Subcutaneous abdominal adipose tissue (tissue), 5 donors: ENCODE data around the gene PITPNB.

Experiments
- H3K27ac ChIP-seq: one replicate; pipeline ENCODE4 v1.7.0; 2013; ENCODE audit warnings: low read depth, mild to moderate bottlenecking, inconsistent platforms, low read length, moderate library complexity
- H3K27me3 ChIP-seq, 5 donors: one replicate each; pipeline ENCODE4 v1.7.0; 2013; ENCODE audit warnings: low read length in 5 of 5, inconsistent platforms in 1 of 5; ENCODE audit not compliant: control insufficient read depth in 5 of 5, insufficient read depth in 4 of 5
- H3K36me3 ChIP-seq, 5 donors: one replicate each; pipeline ENCODE4 v1.7.0; 2013; ENCODE audit warnings: low read length in 5 of 5; ENCODE audit not compliant: control insufficient read depth in 5 of 5, insufficient read depth in 5 of 5
- H3K4me1 ChIP-seq, 5 donors: one replicate each; pipeline ENCODE4 v1.7.0; 2013; ENCODE audit warnings: low read length in 5 of 5, mild to moderate bottlenecking in 3 of 5, moderate library complexity in 1 of 5; ENCODE audit not compliant: control insufficient read depth in 5 of 5, insufficient read depth in 5 of 5
- H3K4me3 ChIP-seq, 5 donors: one replicate each; pipeline ENCODE4 v1.7.0; 2013; ENCODE audit warnings: low read length in 5 of 5, low read depth in 1 of 5
- H3K9ac ChIP-seq, 5 donors: one replicate each; pipeline ENCODE4 v1.7.0; 2013; ENCODE audit warnings: low read length in 5 of 5, mild to moderate bottlenecking in 4 of 5, moderate library complexity in 3 of 5
- H3K9me3 ChIP-seq, 5 donors: one replicate each; pipeline ENCODE4 v1.7.0; 2013; ENCODE audit warnings: low read length in 5 of 5; ENCODE audit not compliant: control insufficient read depth in 5 of 5
- donor health status: healthy.
- donor health status: healthy.
- donor health status: healthy.
- donor health status: healthy.
- donor health status: healthy.

PITPNB gene

GRCh38 chr22:27948569-27948968 is 29.5 kb upstream of the PITPNB start:
- no peaks in the 10 kb centered on the region for H3K9me3 ChIP-seq
- H3K9ac ChIP-seq: no peak overlapping the region
- H3K27ac ChIP-seq: no peak overlapping the region
- no peaks in the 10 kb centered on the region for H3K27me3 ChIP-seq
- peaks cover 0 to 6% (median 0%) of the 10 kb centered on the region in 5 donors for H3K36me3 ChIP-seq
- peaks cover 0 to 17% (median 5%) of the 10 kb centered on the region in 5 donors for H3K4me1 ChIP-seq
- H3K4me3 ChIP-seq: no peak overlapping the region

GRCh38 chr22:27947448-27947847 is 28.4 kb upstream of the PITPNB start:
- H3K4me3 ChIP-seq: no peak overlapping the region
- no peaks in the 10 kb centered on the region for H3K9me3 ChIP-seq
- H3K36me3 ChIP-seq: peaks cover 0 to 6% (median 0%) of the 10 kb centered on the region in 5 donors
- no peak overlapping the region for H3K27ac ChIP-seq
- no peak overlapping the region for H3K9ac ChIP-seq
- no peaks in the 10 kb centered on the region for H3K27me3 ChIP-seq
- peaks cover 0 to 8% (median 5%) of the 10 kb centered on the region in 5 donors for H3K4me1 ChIP-seq

- Histone ChIP-seq H3K36me3 (peaks cover 0 to 3% (median 0%) of the 10 kb centered on the region in 5 donors), H3K9me3 (no peaks in the 10 kb centered on the region), H3K4me1 (no peaks in the 10 kb centered on the region), H3K27me3 (no peaks in the 10 kb centered on the region), H3K4me3 (no peak overlapping the region), H3K27ac (no peak overlapping the region), H3K9ac (no peak overlapping the region)
Observed at GRCh38 chr22:27941143-27941542, 22.1 kb upstream of the PITPNB start.

GRCh38 chr22:27937453-27937852 is 18.4 kb upstream of the PITPNB start:
- Histone ChIP-seq H3K27me3 (no peaks in the 10 kb centered on the region), H3K9ac (no peak overlapping the region), H3K27ac (no peak overlapping the region)

GRCh38 chr22:27935897-27936296 is 16.8 kb upstream of the PITPNB start:
- no peak overlapping the region for H3K4me3 ChIP-seq
- no peaks in the 10 kb centered on the region for H3K4me1 ChIP-seq
- H3K27me3 ChIP-seq: no peaks in the 10 kb centered on the region
- no peaks in the 10 kb centered on the region for H3K9me3 ChIP-seq
- H3K9ac ChIP-seq: no peak overlapping the region
- H3K27ac ChIP-seq: no peak overlapping the region
- peaks cover 0 to 4% (median 0%) of the 10 kb centered on the region in 5 donors for H3K36me3 ChIP-seq

More at GRCh38 chr22:27937453-27937852, 18.4 kb upstream of the PITPNB start:
- Histone ChIP-seq H3K4me1 (no peaks in the 10 kb centered on the region), H3K4me3 (no peak overlapping the region), H3K36me3 (peaks cover 0 to 4% (median 0%) of the 10 kb centered on the region in 5 donors), H3K9me3 (no peaks in the 10 kb centered on the region)

GRCh38 chr22:27934069-27934468 is 15.0 kb upstream of the PITPNB start:
- H3K27me3 ChIP-seq: no peaks in the 10 kb centered on the region
- H3K27ac ChIP-seq: peak overlapping the region; percentile 52
- no peak overlapping the region for H3K4me3 ChIP-seq
- H3K36me3 ChIP-seq: peaks cover 0 to 4% (median 0%) of the 10 kb centered on the region in 5 donors
- H3K4me1 ChIP-seq: no peaks in the 10 kb centered on the region
- H3K9ac ChIP-seq: no peak overlapping the region
- no peaks in the 10 kb centered on the region for H3K9me3 ChIP-seq

GRCh38 chr22:27933186-27933983 is 14.3 kb upstream of the PITPNB start:
- H3K4me1 ChIP-seq: no peaks in the 10 kb centered on the region
- H3K9me3 ChIP-seq: no peaks in the 10 kb centered on the region
- H3K9ac ChIP-seq: peak overlapping the region in 1 of 5 donors; percentile 64
- H3K4me3 ChIP-seq: peak overlapping the region; percentile 21 to 71 (median 48)
- H3K27me3 ChIP-seq: no peaks in the 10 kb centered on the region
- H3K27ac ChIP-seq: peak overlapping the region; percentile 63
- peaks cover 0 to 4% (median 0%) of the 10 kb centered on the region in 5 donors for H3K36me3 ChIP-seq

GRCh38 chr22:27930331-27931060 is 11.4 kb upstream of the PITPNB start:
- Histone ChIP-seq H3K36me3 (peaks cover 0 to 2% (median 0%) of the 10 kb centered on the region in 5 donors), H3K4me3 (peak overlapping the region in 1 of 5 donors; percentile 18), H3K4me1 (no peaks in the 10 kb centered on the region), H3K27ac (no peak overlapping the region), H3K9ac (no peak overlapping the region), H3K27me3 (no peaks in the 10 kb centered on the region), H3K9me3 (no peaks in the 10 kb centered on the region)

- Histone ChIP-seq H3K9ac (no peak overlapping the region), H3K4me1 (no peaks in the 10 kb centered on the region)
Observed at GRCh38 chr22:27927608-27928007, 8.6 kb upstream of the PITPNB start.

GRCh38 chr22:27925331-27925730 is 6.3 kb upstream of the PITPNB start:
- no peaks in the 10 kb centered on the region for H3K9me3 ChIP-seq
- no peak overlapping the region for H3K27ac ChIP-seq
- peaks cover 0 to 4% (median 2%) of the 10 kb centered on the region in 5 donors for H3K36me3 ChIP-seq
- no peaks in the 10 kb centered on the region for H3K27me3 ChIP-seq
- H3K9ac ChIP-seq: no peak overlapping the region
- no peak overlapping the region for H3K4me3 ChIP-seq
- peaks cover 0 to 4% (median under 1%) of the 10 kb centered on the region in 5 donors for H3K4me1 ChIP-seq

More at GRCh38 chr22:27927608-27928007, 8.6 kb upstream of the PITPNB start:
- Histone ChIP-seq H3K27me3 (no peaks in the 10 kb centered on the region), H3K36me3 (peaks cover 0 to 4% (median 2%) of the 10 kb centered on the region in 5 donors), H3K4me3 (no peak overlapping the region), H3K27ac (no peak overlapping the region), H3K9me3 (no peaks in the 10 kb centered on the region)
